A673 (cell line): Measurements from ENCODE around the gene ZFAND4.
"Not testable (repeated sequence)": the region's sequence is repeated elsewhere in the genome, so short reads cannot be mapped to it uniquely, and the experiment has no call there.

ENCODE experiments used
- CTCF ChIP-seq: fragments of 300-800, 200-600 bp; sonication (generic); conservative IDR thresholded peaks from 2 replicates; pipeline ENCODE4 v1.5.1; 2017; ENCODE audit warnings: low read depth, mild to moderate bottlenecking, antibody characterized with exemption, low read length, moderate library complexity, mixed read lengths
- EZH2 ChIP-seq: fragments of 200-600 bp; sonication (generic); IDR thresholded peaks from 2 replicates; pipeline ENCODE4 v1.6.1; 2017; ENCODE audit warnings: borderline replicate concordance, low read depth, mild to moderate bottlenecking, mixed read lengths, antibody characterized with exemption, low read length; ENCODE audit not compliant: poor library complexity, severe bottlenecking

GRCh38 chr10:45678467-45678866 is 5.9 kb upstream of the ZFAND4 start:
- TF ChIP-seq EZH2, CTCF: not testable (repeated sequence)
